Measurements from ENCODE around the gene ALK. TPM values are rescaled to one million over a fixed set of nuclear protein-coding genes. Genes with fewer than 3 reads are reported as not detected.
A peak's percentile ranks its signal among the peaks of the same experiment; 100 is the strongest.

Gene ALK
- total RNA-seq, 6 donors from 2014 or later: 0.17 to 2.1 (median 0.35) TPM

DNA sequence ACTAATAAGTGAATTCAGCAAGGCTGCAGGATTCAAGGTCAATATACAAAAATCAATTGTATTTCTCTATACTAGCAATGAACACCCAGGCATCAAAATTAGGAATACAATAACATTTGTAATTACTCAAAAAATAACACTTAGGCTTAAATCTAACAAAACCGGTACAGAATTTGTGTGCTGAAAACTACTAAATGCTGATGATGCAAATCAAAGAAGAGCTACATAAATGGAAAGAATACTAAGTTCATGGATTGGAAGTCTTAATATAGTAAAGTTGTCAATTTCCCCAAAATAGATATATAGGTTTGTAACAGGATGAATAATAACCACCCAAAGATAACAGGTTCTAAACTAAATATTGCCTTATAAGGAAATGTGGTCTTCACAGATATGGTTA is 286.5 kb downstream of the ALK start:
- DNase-seq (no peak), ATAC-seq (ENCODE audit: low FRiP score in 2 of 2) (no peak)
- no peak overlapping the region for H3K27ac ChIP-seq
- H3K36me3 ChIP-seq: no peaks in the 10 kb centered on the region
- H3K4me3 ChIP-seq: no peak overlapping the region
- no peak for TF ChIP-seq EP300 (IDR thresholded peaks at IDR 0.05)
- TF ChIP-seq, protein P1, sequence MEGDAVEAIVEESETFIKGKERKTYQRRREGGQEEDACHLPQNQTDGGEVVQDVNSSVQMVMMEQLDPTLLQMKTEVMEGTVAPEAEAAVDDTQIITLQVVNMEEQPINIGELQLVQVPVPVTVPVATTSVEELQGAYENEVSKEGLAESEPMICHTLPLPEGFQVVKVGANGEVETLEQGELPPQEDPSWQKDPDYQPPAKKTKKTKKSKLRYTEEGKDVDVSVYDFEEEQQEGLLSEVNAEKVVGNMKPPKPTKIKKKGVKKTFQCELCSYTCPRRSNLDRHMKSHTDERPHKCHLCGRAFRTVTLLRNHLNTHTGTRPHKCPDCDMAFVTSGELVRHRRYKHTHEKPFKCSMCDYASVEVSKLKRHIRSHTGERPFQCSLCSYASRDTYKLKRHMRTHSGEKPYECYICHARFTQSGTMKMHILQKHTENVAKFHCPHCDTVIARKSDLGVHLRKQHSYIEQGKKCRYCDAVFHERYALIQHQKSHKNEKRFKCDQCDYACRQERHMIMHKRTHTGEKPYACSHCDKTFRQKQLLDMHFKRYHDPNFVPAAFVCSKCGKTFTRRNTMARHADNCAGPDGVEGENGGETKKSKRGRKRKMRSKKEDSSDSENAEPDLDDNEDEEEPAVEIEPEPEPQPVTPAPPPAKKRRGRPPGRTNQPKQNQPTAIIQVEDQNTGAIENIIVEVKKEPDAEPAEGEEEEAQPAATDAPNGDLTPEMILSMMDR (IDR thresholded peaks at IDR 0.05): no peak
- no peak for TF ChIP-seq POLR2A (IDR thresholded peaks at IDR 0.05)
- TF ChIP-seq POLR2AphosphoS5 (IDR thresholded peaks at IDR 0.05): no peak
- WGBS, 2 donors: 97 to 100% methylated on average over 1 of the region's 1 CpG
- H3K9me3 ChIP-seq: no peaks in the 10 kb centered on the region
- H3K4me1 ChIP-seq: no peaks in the 10 kb centered on the region
- no peaks in the 10 kb centered on the region for H3K27me3 ChIP-seq

DNA sequence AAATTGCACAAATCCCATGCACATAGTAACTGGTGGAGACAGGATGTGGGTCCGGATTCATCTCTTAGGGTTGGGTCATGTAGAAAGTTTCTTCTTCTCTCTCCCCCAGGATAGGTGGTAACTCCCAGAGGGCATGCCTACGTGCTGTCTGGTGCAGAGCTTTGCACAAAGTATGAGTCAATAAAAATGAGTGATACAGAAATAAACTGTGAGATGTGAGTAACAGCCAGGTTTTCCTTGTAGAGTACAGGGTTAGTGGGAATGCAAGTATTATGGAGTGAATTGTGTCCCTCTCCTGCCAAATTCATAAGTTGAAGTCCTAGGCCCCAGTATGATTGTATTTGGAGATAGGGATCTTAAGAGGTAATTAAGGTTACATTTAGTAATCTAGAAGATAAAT is 289.4 kb downstream of the ALK start:
- H3K27me3 ChIP-seq: no peaks in the 10 kb centered on the region
- DNase-seq (no peak), ATAC-seq (ENCODE audit: low FRiP score in 2 of 2) (no peak)
- 79 to 88% methylated on average over 2 of the region's 2 CpGs for WGBS, 2 donors
- no peaks in the 10 kb centered on the region for H3K36me3 ChIP-seq
- H3K9me3 ChIP-seq: no peaks in the 10 kb centered on the region
- H3K4me1 ChIP-seq: no peaks in the 10 kb centered on the region
- H3K27ac ChIP-seq: no peak overlapping the region
- no peak overlapping the region for H3K4me3 ChIP-seq
- TF ChIP-seq EP300 (IDR thresholded peaks at IDR 0.05) (no peak), POLR2A (IDR thresholded peaks at IDR 0.05) (no peak), POLR2AphosphoS5 (IDR thresholded peaks at IDR 0.05) (no peak)
- TF ChIP-seq, protein P1 (IDR thresholded peaks at IDR 0.05): no peak

DNA sequence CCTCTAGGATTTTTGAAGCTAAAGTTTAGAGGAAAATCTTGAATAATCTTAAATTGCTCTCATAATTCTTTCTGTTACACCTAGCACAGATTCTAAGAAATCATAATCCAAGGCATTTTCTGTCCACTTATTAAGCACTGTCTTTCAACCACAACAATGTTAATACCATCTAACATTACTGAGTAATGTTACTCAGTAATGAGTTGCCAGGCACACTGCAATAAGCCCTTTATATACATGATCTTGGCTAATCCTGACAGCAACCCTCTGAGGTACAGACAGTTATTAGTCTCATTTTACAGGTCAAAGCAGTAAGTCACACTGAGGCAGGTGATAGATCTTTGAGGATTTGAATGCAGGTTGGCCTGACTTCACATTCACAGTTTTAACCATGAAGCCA is 291.9 kb downstream of the ALK start:
- H3K27me3 ChIP-seq: no peaks in the 10 kb centered on the region
- no peaks in the 10 kb centered on the region for H3K9me3 ChIP-seq
- no peak overlapping the region for H3K4me3 ChIP-seq
- ATAC-seq (ENCODE audit: low FRiP score in 2 of 2) (no peak), DNase-seq (no peak)
- TF ChIP-seq POLR2A (IDR thresholded peaks at IDR 0.05) (no peak), POLR2AphosphoS5 (IDR thresholded peaks at IDR 0.05) (no peak), EP300 (IDR thresholded peaks at IDR 0.05) (no peak)
- TF ChIP-seq, protein P1 (IDR thresholded peaks at IDR 0.05): no peak
- H3K27ac ChIP-seq: no peak overlapping the region
- no peaks in the 10 kb centered on the region for H3K36me3 ChIP-seq
- no peaks in the 10 kb centered on the region for H3K4me1 ChIP-seq

DNA sequence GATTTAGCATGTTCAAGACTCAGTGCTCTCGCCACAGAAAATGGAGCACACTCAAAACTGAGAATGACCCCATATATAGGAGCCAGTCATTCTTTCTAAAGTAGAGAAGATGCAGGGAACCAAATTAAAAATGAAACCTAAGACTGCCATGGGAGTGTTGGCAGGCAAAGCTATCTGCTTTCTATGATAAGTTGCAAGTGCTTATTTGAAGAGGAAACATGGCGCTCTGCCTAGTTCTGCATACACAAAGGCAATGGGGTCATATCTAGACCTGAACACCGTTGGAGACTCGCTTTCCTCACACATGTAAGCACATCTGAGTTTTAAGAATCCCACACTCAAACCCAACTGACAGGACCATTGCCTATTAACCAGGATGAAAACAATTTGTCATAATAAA is 292.5 kb downstream of the ALK start:
- no peaks in the 10 kb centered on the region for H3K4me1 ChIP-seq
- no peaks in the 10 kb centered on the region for H3K27me3 ChIP-seq
- H3K9me3 ChIP-seq: no peaks in the 10 kb centered on the region
- TF ChIP-seq POLR2AphosphoS5 (IDR thresholded peaks at IDR 0.05) (no peak), EP300 (IDR thresholded peaks at IDR 0.05) (no peak), POLR2A (IDR thresholded peaks at IDR 0.05) (no peak)
- TF ChIP-seq, protein P1 (IDR thresholded peaks at IDR 0.05): no peak
- H3K4me3 ChIP-seq: no peak overlapping the region
- DNase-seq: peak in 1 of 2 donors; percentile 22
- H3K27ac ChIP-seq: no peak overlapping the region
- 55 to 67% methylated on average over 4 of the region's 4 CpGs for WGBS, 2 donors
- no peaks in the 10 kb centered on the region for H3K36me3 ChIP-seq
- ATAC-seq (ENCODE audit: low FRiP score in 2 of 2): no peak

DNA sequence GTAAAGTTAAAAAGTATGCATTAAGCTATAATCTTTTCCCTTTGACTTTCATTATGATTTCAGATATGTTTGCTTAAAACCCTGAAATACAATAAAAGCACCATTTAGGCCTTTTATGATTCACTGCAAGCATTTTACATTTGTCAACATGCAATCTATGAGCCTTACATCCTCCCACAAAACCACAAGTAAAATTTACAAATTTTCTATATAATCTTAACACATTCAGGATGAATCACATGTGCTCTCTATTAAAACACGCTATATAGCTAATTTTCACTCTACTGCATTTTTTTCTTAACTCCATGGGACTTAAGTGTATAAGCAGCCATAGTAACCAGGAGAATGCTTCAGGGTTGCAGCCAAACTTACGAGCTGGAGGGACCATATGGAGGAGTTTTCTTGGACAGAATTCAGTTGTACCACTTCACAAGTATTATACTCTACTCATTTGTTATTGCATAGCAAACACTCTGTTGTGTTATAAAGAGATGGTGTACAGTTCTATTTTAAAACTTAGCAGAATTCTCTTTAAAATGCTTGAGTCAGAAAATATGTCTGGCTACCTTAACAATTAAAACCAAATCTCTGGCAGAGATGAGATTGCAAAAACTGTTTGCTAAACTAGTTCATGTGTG is 293.2 kb downstream of the ALK start:
- 42 to 55% methylated on average over 2 of the region's 2 CpGs for WGBS, 2 donors
- Histone ChIP-seq H3K4me1 (no peaks in the 10 kb centered on the region), H3K27ac (no peak overlapping the region), H3K27me3 (no peaks in the 10 kb centered on the region), H3K36me3 (no peaks in the 10 kb centered on the region), H3K4me3 (no peak overlapping the region), H3K9me3 (no peaks in the 10 kb centered on the region)
- ATAC-seq (ENCODE audit: low FRiP score in 2 of 2) (no peak), DNase-seq (no peak)
- no peak for TF ChIP-seq EP300 (IDR thresholded peaks at IDR 0.05)
- no peak for TF ChIP-seq POLR2AphosphoS5 (IDR thresholded peaks at IDR 0.05)
- TF ChIP-seq, protein P1 (IDR thresholded peaks at IDR 0.05): no peak
- TF ChIP-seq POLR2A (IDR thresholded peaks at IDR 0.05): no peak
